SK-N-SH (cell line): ENCODE measurements around the gene ZC2HC1C.

Experiments used
- CTCF ChIP-seq: fragments of 200-600 bp; sonication (generic); IDR thresholded peaks from 2 replicates; pipeline ENCODE4 v1.6.1; 2017; ENCODE audit warnings: antibody characterized with exemption, mild to moderate bottlenecking, moderate library complexity
- GABPA ChIP-seq: IDR thresholded peaks from 2 replicates; pipeline ENCODE4 v1.4.0; 2012; ENCODE audit warnings: low read depth, mild to moderate bottlenecking
- GATA2 ChIP-seq: sonication (generic); formaldehyde crosslinking; IDR thresholded peaks from 2 replicates; pipeline ENCODE4 v1.5.0; 2020; ENCODE audit warnings: mild to moderate bottlenecking, missing genetic modification reagents
- POLR2AphosphoS5 ChIP-seq: IDR thresholded peaks from 2 replicates; pipeline ENCODE4 v1.6.1; 2012; ENCODE audit warnings: low read depth, low read length
- REST ChIP-seq: IDR thresholded peaks from 2 replicates; pipeline ENCODE4 v1.6.1; 2012; ENCODE audit warnings: mild to moderate bottlenecking, low read depth, low read length, moderate library complexity
- TAF1 ChIP-seq: IDR thresholded peaks from 2 replicates; pipeline ENCODE4 v1.6.1; 2012; ENCODE audit warnings: low read depth, mild to moderate bottlenecking, low read length, moderate library complexity, borderline replicate concordance
- TEAD4 ChIP-seq: IDR thresholded peaks from 2 replicates; pipeline ENCODE4 v1.4.0; 2012; ENCODE audit warnings: mild to moderate bottlenecking, borderline replicate concordance; ENCODE audit not compliant: insufficient read depth
- YY1 ChIP-seq: IDR thresholded peaks from 2 replicates; pipeline ENCODE4 v1.4.0; 2012; ENCODE audit warnings: low read depth, mild to moderate bottlenecking

GRCh38 chr14:75090353-75090752 lies 20.9 kb downstream of the ZC2HC1C start:
- no peak for TF ChIP-seq TEAD4
- TF ChIP-seq CTCF: no peak
- no peak for TF ChIP-seq YY1
- no peak for TF ChIP-seq POLR2AphosphoS5
- TF ChIP-seq TAF1: no peak
- TF ChIP-seq REST: no peak
- TF ChIP-seq GATA2 (CRISPR knock-in tag): no peak
- TF ChIP-seq GABPA: no peak
